HEK293 (cell line): Measurements from ENCODE around the gene TMEM272.

Source experiments
- CTCF ChIA-PET: fragments of 350-600 bp; formaldehyde crosslinking; extraction: SDS; loops from one replicate; lab custom pipeline; 2021; ENCODE audit warnings: antibody characterized with exemption; lab: Yijun Ruan, JAX
- POLR2A ChIA-PET: fragments of 300-600 bp; formaldehyde crosslinking; extraction: SDS; loops from one replicate; lab custom pipeline; 2020; ENCODE audit warnings: antibody characterized with exemption, inconsistent platforms; lab: Yijun Ruan, JAX
- H3K27ac ChIP-seq: fragments of 200-500 bp; sonication (Bioruptor generic); 2 replicates; pipeline ENCODE4 v1.5.1; 2014; ENCODE audit warnings: low read depth, low read length, control low read depth, inconsistent platforms; ENCODE audit errors: extremely low read depth
- H3K36me3 ChIP-seq, 2 experiments: fragments of 200-500 bp in 1 of 2; sonication (Bioruptor generic) in 1 of 2; 1 replicate in 1 of 2; 2 replicates in 1 of 2; pipeline ENCODE4 v1.5.1; 2014 to 2017; ENCODE audit warnings: inconsistent platforms in 2 of 2, low read length in 2 of 2; ENCODE audit not compliant: control insufficient read depth in 2 of 2, insufficient read depth in 1 of 2
- H3K4me1 ChIP-seq: fragments of 200-500 bp; sonication (Bioruptor generic); 2 replicates; pipeline ENCODE4 v1.5.1; 2014; ENCODE audit warnings: mild to moderate bottlenecking, low read length, inconsistent platforms; ENCODE audit not compliant: control insufficient read depth, insufficient read depth
- H3K4me3 ChIP-seq: 2 replicates; pipeline ENCODE4 v1.5.1; 2011; ENCODE audit warnings: low read depth, mild to moderate bottlenecking, control low read depth, low read length, moderate library complexity
- H3K9me3 ChIP-seq: fragments of 200-500 bp; sonication (Bioruptor generic); 2 replicates; pipeline ENCODE4 v1.5.1; 2014; ENCODE audit warnings: low read depth, low read length, inconsistent platforms; ENCODE audit not compliant: control insufficient read depth, insufficient read depth
- HOXA7 ChIP-seq: sonication (generic); formaldehyde crosslinking; IDR thresholded peaks from 2 replicates; pipeline ENCODE4 v1.8.1; 2022; ENCODE audit warnings: missing genetic modification reagents, borderline replicate concordance
- KLF16 ChIP-seq: fragments of 450-650 bp; formaldehyde crosslinking; IDR thresholded peaks from 2 replicates; pipeline ENCODE4 v1.5.1; 2017; ENCODE audit warnings: missing biosample characterization, missing genetic modification characterization
- MZF1 ChIP-seq: fragments of 450-650 bp; formaldehyde crosslinking; IDR thresholded peaks from 2 replicates; pipeline ENCODE4 v1.5.1; 2017; ENCODE audit warnings: missing biosample characterization, missing genetic modification characterization, borderline replicate concordance
- OVOL3 ChIP-seq: fragments of 450-650 bp; formaldehyde crosslinking; IDR thresholded peaks from 2 replicates; pipeline ENCODE4 v1.5.1; 2016; ENCODE audit warnings: missing biosample characterization, missing genetic modification characterization
- SP3 ChIP-seq: fragments of 450-650 bp; formaldehyde crosslinking; IDR thresholded peaks from 2 replicates; pipeline ENCODE4 v1.5.1; 2016; ENCODE audit warnings: missing biosample characterization, missing genetic modification characterization
- ZBTB20 ChIP-seq: fragments of 450-650 bp; formaldehyde crosslinking; IDR thresholded peaks from 2 replicates; pipeline ENCODE4 v1.5.1; 2016; ENCODE audit warnings: missing biosample characterization, missing genetic modification characterization
- ZBTB48 ChIP-seq: fragments of 450-650 bp; formaldehyde crosslinking; IDR thresholded peaks from 2 replicates; pipeline ENCODE4 v1.5.1; 2016; ENCODE audit warnings: missing biosample characterization, missing genetic modification characterization
- ZBTB7A ChIP-seq: fragments of 450-650 bp; formaldehyde crosslinking; IDR thresholded peaks from 2 replicates; pipeline ENCODE4 v1.5.1; 2016; ENCODE audit warnings: low read depth, missing biosample characterization, missing genetic modification characterization
- ZFP37 ChIP-seq: fragments of 450-650 bp; formaldehyde crosslinking; IDR thresholded peaks from 2 replicates; pipeline ENCODE4 v1.5.1; 2016; ENCODE audit warnings: missing biosample characterization, missing genetic modification characterization
- ZNF133 ChIP-seq: fragments of 450-650 bp; formaldehyde crosslinking; IDR thresholded peaks from 2 replicates; pipeline ENCODE4 v1.5.1; 2016; ENCODE audit warnings: missing biosample characterization, missing genetic modification characterization
- ZNF18 ChIP-seq: fragments of 450-650 bp; formaldehyde crosslinking; IDR thresholded peaks from 2 replicates; pipeline ENCODE4 v1.5.1; 2016; ENCODE audit warnings: missing biosample characterization, missing genetic modification characterization
- ZNF274 ChIP-seq, 2 experiments: fragments of 200-500 bp in 1 of 2; fragments of 450-650 bp in 1 of 2; sonication (Bioruptor generic) in 1 of 2; formaldehyde crosslinking in 1 of 2; IDR thresholded peaks; 2 replicates each; pipeline versions ENCODE4 v1.5.1 to v1.6.1; 2014 to 2016; ENCODE audit warnings: borderline replicate concordance in 1 of 2, inconsistent platforms in 1 of 2, low read length in 1 of 2, missing biosample characterization in 1 of 2, missing genetic modification characterization in 1 of 2
- ZNF311 ChIP-seq: fragments of 450-650 bp; formaldehyde crosslinking; IDR thresholded peaks from 2 replicates; pipeline ENCODE4 v1.5.1; 2017; ENCODE audit warnings: missing biosample characterization, missing genetic modification characterization, borderline replicate concordance
- ZNF341 ChIP-seq: fragments of 450-650 bp; formaldehyde crosslinking; IDR thresholded peaks from 2 replicates; pipeline ENCODE4; 2016; ENCODE audit warnings: low read depth, missing biosample characterization, missing genetic modification characterization
- ZNF398 ChIP-seq: fragments of 450-650 bp; formaldehyde crosslinking; IDR thresholded peaks from 2 replicates; pipeline ENCODE4 v1.5.1; 2017; ENCODE audit warnings: missing biosample characterization, missing genetic modification characterization
- ZNF548 ChIP-seq: fragments of 450-650 bp; formaldehyde crosslinking; IDR thresholded peaks from 2 replicates; pipeline ENCODE4 v1.5.1; 2016; ENCODE audit warnings: missing biosample characterization, missing genetic modification characterization
- ZNF560 ChIP-seq: fragments of 450-650 bp; formaldehyde crosslinking; IDR thresholded peaks from 2 replicates; pipeline ENCODE4 v1.5.1; 2017; ENCODE audit warnings: missing biosample characterization, missing genetic modification characterization, borderline replicate concordance
- ZNF785 ChIP-seq: fragments of 450-650 bp; formaldehyde crosslinking; IDR thresholded peaks from 2 replicates; pipeline ENCODE4 v1.5.1; 2016; ENCODE audit warnings: missing biosample characterization, missing genetic modification characterization
- ZNF791 ChIP-seq: fragments of 450-650 bp; formaldehyde crosslinking; IDR thresholded peaks from 2 replicates; pipeline ENCODE4 v1.5.1; 2016; ENCODE audit warnings: missing biosample characterization, missing genetic modification characterization
- ZSCAN16 ChIP-seq: fragments of 450-650 bp; formaldehyde crosslinking; IDR thresholded peaks from 2 replicates; pipeline ENCODE4 v1.5.1; 2016; ENCODE audit warnings: missing biosample characterization, missing genetic modification characterization

The TMEM272 gene

GRCh38 chr13:51783428-51784094, 61.4 kb downstream of the TMEM272 start:
- no peaks in the 10 kb centered on the region for H3K36me3 ChIP-seq
- TF ChIP-seq ZNF398 (tag by site-specific recombination) (no peak), ZNF133 (tag by site-specific recombination) (no peak), ZNF341 (tag by site-specific recombination) (no peak), ZBTB7A (no peak), ZNF311 (tag by site-specific recombination) (no peak)
- H3K4me1 ChIP-seq, result peaks cover 13% of the 10 kb centered on the region
- H3K9me3 ChIP-seq, result no peaks in the 10 kb centered on the region
- H3K4me3 ChIP-seq, result no peak overlapping the region
- ChIA-PET CTCF (no interaction called here), POLR2A (interaction anchor here (2.3 kb wide), 1 partner anchor 331 kb away, joined by 7 read pairs; the partner anchor contains the start of gene INTS6)
- no peak overlapping the region for H3K27ac ChIP-seq

DNA sequence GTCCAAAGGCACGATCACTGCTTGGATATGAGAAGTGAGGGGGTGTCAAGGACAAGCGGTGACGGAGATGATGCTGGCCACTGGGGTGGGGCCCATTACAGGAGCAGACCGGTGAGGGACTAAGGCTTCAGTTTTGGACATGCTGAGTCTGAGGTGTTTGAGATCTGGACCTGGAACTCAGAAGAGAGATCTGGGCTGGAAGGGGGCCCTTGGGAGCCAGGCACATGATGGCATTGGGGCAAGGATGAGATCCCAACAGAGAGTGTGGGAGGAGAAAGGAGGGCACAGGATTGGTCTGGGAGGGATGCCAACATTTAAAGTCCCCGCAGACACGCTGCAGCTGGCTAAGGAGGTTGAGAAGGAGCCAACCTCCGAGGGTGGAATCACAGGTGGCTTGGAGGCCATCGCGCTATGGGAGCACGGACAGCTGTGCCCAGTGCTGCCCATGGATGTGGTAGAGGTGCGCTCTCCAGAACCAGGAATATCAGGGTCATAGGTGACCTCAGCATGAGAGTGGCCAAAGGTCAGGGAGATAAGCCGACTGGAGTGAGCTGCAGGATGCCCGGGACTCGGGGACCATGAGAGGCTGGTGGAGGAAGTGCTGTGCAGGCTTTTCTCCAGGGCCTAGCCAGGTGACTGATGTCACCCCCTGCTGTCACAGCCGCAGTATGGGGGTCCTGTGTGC, 62.8 kb downstream of the TMEM272 start:
- no peak for TF ChIP-seq ZSCAN16 (tag by site-specific recombination)
- TF ChIP-seq ZBTB20 (tag by site-specific recombination), result no peak
- TF ChIP-seq SP3 (tag by site-specific recombination), result no peak
- TF ChIP-seq MZF1 (tag by site-specific recombination), result no peak
- TF ChIP-seq ZNF274 (IDR thresholded peaks at IDR 0.05; ENCODE audit: low read length), result no peak
- no peak for TF ChIP-seq ZNF274 (tag by site-specific recombination; IDR thresholded peaks at IDR 0.05; ENCODE audit: borderline replicate concordance)
- no peak for TF ChIP-seq ZFP37
- no peak for TF ChIP-seq HOXA7 (CRISPR knock-in tag)
- no peak for TF ChIP-seq ZBTB48 (tag by site-specific recombination)
- no peak for TF ChIP-seq OVOL3 (tag by site-specific recombination)
- Histone ChIP-seq H3K36me3 (no peaks in the 10 kb centered on the region), H3K27ac (no peak overlapping the region), H3K4me1 (peaks cover 12% of the 10 kb centered on the region), H3K4me3 (no peak overlapping the region), H3K9me3 (no peaks in the 10 kb centered on the region)
- POLR2A ChIA-PET, result interaction anchor here (2.3 kb wide), 1 partner anchor 329 kb away, joined by 7 read pairs; the partner anchor contains the start of gene INTS6
- CTCF ChIA-PET, result no interaction called here

DNA sequence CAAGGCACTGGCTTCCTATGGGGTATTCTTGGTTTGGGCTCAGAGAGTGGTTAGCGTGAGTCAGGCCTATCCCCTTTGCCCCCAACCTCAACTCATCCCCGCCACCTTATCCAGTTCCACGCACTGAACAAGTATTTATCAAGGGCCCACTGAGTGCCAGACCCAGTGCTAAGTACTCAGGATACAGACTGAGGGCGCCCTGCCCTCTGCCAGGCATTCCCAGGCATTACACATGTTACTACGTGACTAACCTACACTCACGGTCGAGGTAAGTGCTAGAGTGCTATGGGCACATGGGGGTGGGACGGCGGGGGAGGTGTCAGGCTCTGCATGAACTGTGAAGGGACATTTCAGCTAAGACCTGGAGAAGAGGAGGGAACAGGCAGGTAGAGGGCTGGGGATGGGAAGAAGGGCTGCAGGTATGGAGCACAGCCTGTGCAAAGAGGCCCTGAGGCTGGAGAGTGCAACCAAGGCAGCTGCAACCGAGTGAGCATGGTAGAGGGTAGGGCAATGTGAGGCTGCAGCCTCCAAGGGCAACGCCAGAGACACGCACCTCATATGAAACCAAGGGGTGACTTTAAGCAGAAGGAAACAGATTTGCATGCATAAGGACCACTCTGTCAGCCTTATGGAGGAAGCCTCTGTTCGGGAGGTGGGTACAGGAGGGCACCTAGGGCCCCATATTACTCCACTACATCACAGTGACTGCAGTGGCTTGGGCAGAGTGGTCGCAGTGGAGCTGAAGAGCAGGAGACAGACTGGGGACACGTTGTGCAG, 63.5 kb downstream of the TMEM272 start:
- ChIA-PET CTCF (interaction anchor here (1.0 kb wide), 1 partner anchor 297 kb away, joined by 3 read pairs; no protein-coding TSS in a partner anchor), POLR2A (interaction anchor here (1.0 kb wide), 1 partner anchor 328 kb away, joined by 3 read pairs; the partner anchor contains the start of gene INTS6)
- TF ChIP-seq ZNF560 (tag by site-specific recombination) (no peak), ZNF791 (no peak), ZNF18 (tag by site-specific recombination) (no peak), ZNF785 (tag by site-specific recombination) (no peak), ZNF548 (tag by site-specific recombination) (no peak), ZBTB20 (tag by site-specific recombination) (peak; percentile 45; the same call in 1 of the 2 replicates), KLF16 (no peak)

More for the DNA sequence above, 63.5 kb downstream of the TMEM272 start:
- Histone ChIP-seq H3K9me3 (no peaks in the 10 kb centered on the region), H3K4me3 (no peak overlapping the region), H3K27ac (no peak overlapping the region), H3K36me3 (no peaks in the 10 kb centered on the region), H3K4me1 (peaks cover 6% of the 10 kb centered on the region)
